Testis (tissue), 3 donors: ENCODE measurements around the gene SAMD15. TPM values are rescaled to one million over a fixed set of nuclear protein-coding genes. Genes with fewer than 3 reads are reported as not detected.
"Not testable (repeated sequence)": the region's sequence is repeated elsewhere in the genome, so short reads cannot be mapped to it uniquely, and the experiment has no call there.

Experiments used
- DNase-seq: peaks from one replicate; pipeline ENCODE4 v3.0.0-alpha.2; 2019
- H3K27ac ChIP-seq, 2 donors: fragments of 200-600 bp; sonication (generic); one replicate each; pipeline ENCODE4 v1.5.1; 2019
- H3K27me3 ChIP-seq: fragments of 200-600 bp; sonication (generic); one replicate; pipeline ENCODE4 v1.5.1; 2019
- H3K36me3 ChIP-seq: fragments of 200-600 bp; sonication (generic); one replicate; pipeline ENCODE4 v1.5.1; 2017; ENCODE audit warnings: low read depth; ENCODE audit errors: missing control alignments
- H3K4me1 ChIP-seq: fragments of 200-600 bp; sonication (generic); one replicate; pipeline ENCODE4 v1.5.1; 2019
- H3K4me3 ChIP-seq, 2 donors: fragments of 200-600 bp; sonication (generic); one replicate each; pipeline ENCODE4 v1.5.1; 2017 to 2019
- H3K9me3 ChIP-seq: fragments of 200-600 bp; sonication (generic); one replicate; pipeline ENCODE4 v1.5.1; 2017
- POLR2A ChIP-seq: fragments of 450-650 bp; IDR thresholded peaks from one replicate; pipeline ENCODE4 v1.6.1; 2017; ENCODE audit warnings: antibody characterized with exemption, mild to moderate bottlenecking, moderate library complexity
- whole genome bisulfite sequencing, 2 donors: methylation state at CpG; one replicate each; pipeline ENCODE4 v1.1.5; 2018; 5-methylcytosine and 5-hydroxymethylcytosine counted together
- intact Hi-C: fragments of 100-400 bp; cut with DNase I; formaldehyde crosslinking; loops from one replicate; pipeline ENCODE4 v1.15.1; 2023; ENCODE audit warnings: low total_unique reads
- polyA plus RNA-seq: library from polyadenylated mRNA; stranded (reverse); fragments of 350-450 nt; fragmentation: Illumina TruSeq; extraction: RNeasy Lipid Tissue Mini Kit (QIAGEN cat#74804); gene quantifications from one replicate; pipeline ENCODE4 v1.2.3, GENCODE V29; 2014; ENCODE audit warnings: low read depth, low replicate concordance; ENCODE audit not compliant: insufficient read depth
- total RNA-seq, 2 donors: library from RNA; depleted of rRNA; stranded (reverse); fragments of >200 nt; gene quantifications; one replicate each; pipeline ENCODE4 v1.2.3, GENCODE V29; 2016
- TF ChIP-seq, protein P1 (sequence below), 3 experiments: fragments of 450-650 bp in 2 of 3; fragments of 200-600 bp in 1 of 3; sonication (generic) in 1 of 3; IDR thresholded peaks; one replicate each; pipeline ENCODE4 v1.5.1; 2016 to 2019; ENCODE audit warnings: antibody characterized with exemption in 3 of 3, mild to moderate bottlenecking in 2 of 3, moderate library complexity in 1 of 3

Gene SAMD15
- total and polyA plus RNA-seq, 3 donors from 2014 or later: 9.2 to 31.3 (median 22.6) TPM

DNA sequence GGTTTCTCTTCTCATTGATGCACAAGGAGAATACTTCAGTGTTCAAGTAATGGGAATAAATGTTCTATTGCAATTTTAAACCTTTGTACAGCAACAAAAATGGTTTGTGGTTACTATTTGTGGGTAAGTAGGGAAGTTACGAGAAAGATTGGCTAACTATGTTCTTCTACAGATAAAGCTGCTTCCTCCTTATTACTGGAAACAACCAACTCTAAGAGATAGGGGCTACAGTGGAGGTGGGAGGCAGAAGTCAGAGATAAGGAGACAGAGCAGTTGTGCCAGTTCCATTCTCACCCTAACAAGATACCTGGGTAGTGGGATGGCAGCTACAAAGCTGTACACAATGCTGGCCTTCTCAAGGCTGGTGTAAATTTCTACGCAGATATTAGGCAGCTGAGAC is 30.0 kb downstream of the SAMD15 start:
- intact Hi-C loops: no loop called here
- Histone ChIP-seq H3K4me3 (no peak overlapping the region), H3K27ac (peak overlapping the region in 1 of 2 donors; percentile 9)

DNA sequence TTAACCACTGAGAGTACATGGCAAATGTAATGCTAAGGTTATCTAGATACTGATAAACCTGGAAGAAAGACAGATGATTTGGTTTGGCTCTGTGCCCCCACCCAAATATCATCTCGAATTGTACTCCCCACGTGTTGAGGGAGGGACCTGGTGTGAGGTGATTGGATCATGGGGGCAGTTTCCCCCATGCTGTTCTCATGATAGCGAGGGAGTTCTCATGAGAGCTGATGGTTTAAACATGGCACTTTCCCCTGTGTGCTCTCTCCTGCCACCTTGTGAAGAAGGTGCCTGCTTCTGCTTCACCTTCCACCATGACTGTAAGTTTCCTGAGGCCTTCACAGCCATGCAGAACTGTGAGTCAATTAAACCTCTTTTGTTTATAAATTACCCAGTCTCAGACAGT is 32.0 kb downstream of the SAMD15 start:
- Histone ChIP-seq H3K4me1 (no peaks in the 10 kb centered on the region), H3K27me3 (no peaks in the 10 kb centered on the region), H3K4me3 (no peak overlapping the region), H3K36me3 (no peaks in the 10 kb centered on the region), H3K9me3 (no peaks in the 10 kb centered on the region), H3K27ac (no peak overlapping the region)
- DNase-seq: no peak
- intact Hi-C loops: no loop called here
- 59 to 68% methylated on average over 3 of the region's 3 CpGs for WGBS, 2 donors
- TF ChIP-seq POLR2A: no peak
- TF ChIP-seq, protein P1, sequence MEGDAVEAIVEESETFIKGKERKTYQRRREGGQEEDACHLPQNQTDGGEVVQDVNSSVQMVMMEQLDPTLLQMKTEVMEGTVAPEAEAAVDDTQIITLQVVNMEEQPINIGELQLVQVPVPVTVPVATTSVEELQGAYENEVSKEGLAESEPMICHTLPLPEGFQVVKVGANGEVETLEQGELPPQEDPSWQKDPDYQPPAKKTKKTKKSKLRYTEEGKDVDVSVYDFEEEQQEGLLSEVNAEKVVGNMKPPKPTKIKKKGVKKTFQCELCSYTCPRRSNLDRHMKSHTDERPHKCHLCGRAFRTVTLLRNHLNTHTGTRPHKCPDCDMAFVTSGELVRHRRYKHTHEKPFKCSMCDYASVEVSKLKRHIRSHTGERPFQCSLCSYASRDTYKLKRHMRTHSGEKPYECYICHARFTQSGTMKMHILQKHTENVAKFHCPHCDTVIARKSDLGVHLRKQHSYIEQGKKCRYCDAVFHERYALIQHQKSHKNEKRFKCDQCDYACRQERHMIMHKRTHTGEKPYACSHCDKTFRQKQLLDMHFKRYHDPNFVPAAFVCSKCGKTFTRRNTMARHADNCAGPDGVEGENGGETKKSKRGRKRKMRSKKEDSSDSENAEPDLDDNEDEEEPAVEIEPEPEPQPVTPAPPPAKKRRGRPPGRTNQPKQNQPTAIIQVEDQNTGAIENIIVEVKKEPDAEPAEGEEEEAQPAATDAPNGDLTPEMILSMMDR (IDR thresholded peaks at IDR 0.05): no peak

More for the DNA sequence above, 30.0 kb downstream of the SAMD15 start:
- no peaks in the 10 kb centered on the region for H3K27me3 ChIP-seq
- WGBS, 2 donors: 58 to 83% methylated on average over 2 of the region's 2 CpGs
- peak; percentile 18 for DNase-seq
- no peaks in the 10 kb centered on the region for H3K9me3 ChIP-seq
- no peak for TF ChIP-seq POLR2A
- TF ChIP-seq, protein P1 (IDR thresholded peaks at IDR 0.05): no peak
- no peaks in the 10 kb centered on the region for H3K4me1 ChIP-seq
- no peaks in the 10 kb centered on the region for H3K36me3 ChIP-seq

DNA sequence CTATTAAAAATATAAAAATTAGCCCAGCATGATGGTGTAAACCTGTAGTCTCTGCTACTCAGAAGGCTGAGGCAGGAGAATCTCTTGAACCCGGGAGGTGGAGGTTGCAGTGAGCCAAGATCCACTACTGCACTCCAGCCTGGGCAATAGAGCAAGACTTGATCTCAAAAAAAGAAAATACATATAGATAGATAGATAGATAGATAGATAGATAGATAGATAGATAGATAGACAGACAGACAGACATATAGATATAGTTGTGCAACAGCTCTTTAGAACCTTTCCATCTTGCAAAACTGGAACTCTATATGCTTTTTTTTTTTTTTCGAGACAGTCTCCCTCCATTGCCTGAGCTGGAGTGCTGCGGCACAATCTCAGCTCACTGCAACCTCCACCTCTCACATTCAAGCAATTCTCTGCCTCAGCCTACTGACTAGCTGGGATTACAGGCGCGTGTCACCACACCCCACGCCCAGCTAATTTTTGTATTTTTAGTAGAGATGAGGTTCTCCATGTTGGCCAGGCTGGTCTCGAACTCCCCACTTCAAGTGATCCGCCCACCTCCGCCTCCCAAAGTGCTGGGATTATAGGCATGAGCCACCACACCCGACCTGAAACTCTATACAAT is 38.3 kb downstream of the SAMD15 start:
- intact Hi-C loops, H3K4me3 ChIP-seq, H3K27ac ChIP-seq, H3K36me3 ChIP-seq, H3K9me3 ChIP-seq, H3K4me1 ChIP-seq, DNase-seq, H3K27me3 ChIP-seq: not testable (repeated sequence)
- 97% methylated on average over 10 of the region's 10 CpGs for WGBS, 2 donors

DNA sequence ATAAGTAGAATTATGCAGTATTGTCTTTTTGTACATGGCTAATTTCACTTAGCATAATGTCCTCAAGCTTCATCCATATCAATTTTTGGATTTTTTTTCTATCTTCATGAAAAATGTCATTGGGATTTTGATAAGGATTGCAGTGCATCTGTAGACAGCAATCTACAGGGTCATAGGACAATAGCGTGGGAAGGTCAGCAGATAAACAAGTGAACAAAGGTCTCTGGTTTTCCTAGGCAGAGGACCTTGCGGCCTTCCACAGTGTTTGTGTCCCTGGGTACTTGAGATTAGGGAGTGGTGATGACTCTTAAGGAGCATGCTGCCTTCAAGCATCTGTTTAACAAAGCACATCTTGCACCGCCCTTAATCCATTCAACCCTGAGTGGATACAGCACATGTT is 38.9 kb downstream of the SAMD15 start:
- H3K27me3 ChIP-seq, H3K9me3 ChIP-seq, H3K4me3 ChIP-seq, DNase-seq, H3K36me3 ChIP-seq, H3K27ac ChIP-seq, intact Hi-C loops, H3K4me1 ChIP-seq: not testable (repeated sequence)
- 74 to 80% methylated on average over 2 of the region's 3 CpGs for WGBS, 2 donors

DNA sequence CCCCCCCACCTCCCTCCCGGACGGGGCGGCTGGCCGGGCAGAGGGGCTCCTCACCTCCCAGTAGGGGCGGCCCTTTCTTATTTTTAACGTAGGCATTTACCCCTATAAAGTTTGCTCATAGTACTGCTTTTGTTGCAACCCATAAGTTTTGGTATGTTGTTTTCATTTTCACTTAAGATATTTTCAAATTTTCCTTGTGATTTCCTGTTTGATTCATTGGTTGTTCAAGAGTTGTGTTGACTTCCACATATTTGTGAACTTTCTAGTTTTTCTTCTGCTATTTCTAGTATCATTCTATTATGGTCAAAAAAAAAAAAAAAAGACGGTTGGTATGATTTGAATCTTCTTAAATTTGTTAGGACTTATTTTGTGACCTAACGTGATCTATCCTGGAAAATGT is 39.7 kb downstream of the SAMD15 start:
- H3K4me1 ChIP-seq: no peaks in the 10 kb centered on the region
- DNase-seq: no peak
- no peak overlapping the region for H3K4me3 ChIP-seq
- WGBS, 2 donors: 85 to 91% methylated on average over 8 of the region's 8 CpGs
- no peak overlapping the region for H3K27ac ChIP-seq
- no peaks in the 10 kb centered on the region for H3K9me3 ChIP-seq
- no peak for TF ChIP-seq POLR2A
- TF ChIP-seq, protein P1 (IDR thresholded peaks at IDR 0.05): no peak
- intact Hi-C loops: no loop called here
- no peaks in the 10 kb centered on the region for H3K36me3 ChIP-seq
- no peaks in the 10 kb centered on the region for H3K27me3 ChIP-seq

DNA sequence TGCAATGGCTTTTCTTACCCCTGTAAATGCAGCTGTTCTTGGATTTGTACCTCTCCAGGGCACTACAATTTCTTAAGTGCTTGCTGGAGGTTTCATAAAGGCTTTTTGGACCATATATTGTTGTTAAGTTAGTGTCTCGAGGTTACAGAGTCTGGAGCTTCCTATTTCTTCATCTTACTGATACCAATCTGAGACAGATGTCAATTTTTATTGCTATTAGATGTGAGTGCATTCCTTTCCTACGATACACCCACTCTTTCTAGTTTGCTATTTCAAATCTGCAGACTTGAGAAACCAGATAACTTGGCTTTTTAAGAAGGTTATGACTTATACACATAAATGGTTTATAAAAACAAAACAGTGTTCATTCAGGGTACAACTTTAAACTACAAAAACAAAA is 44.0 kb downstream of the SAMD15 start:
- H3K27ac ChIP-seq: no peak overlapping the region
- DNase-seq: no peak
- TF ChIP-seq POLR2A: no peak
- TF ChIP-seq, protein P1 (IDR thresholded peaks at IDR 0.05): no peak
- 45 to 87% methylated on average over 2 of the region's 2 CpGs for WGBS, 2 donors
- intact Hi-C loops: no loop called here
- no peaks in the 10 kb centered on the region for H3K27me3 ChIP-seq
- no peaks in the 10 kb centered on the region for H3K36me3 ChIP-seq
- H3K4me3 ChIP-seq: no peak overlapping the region
- H3K9me3 ChIP-seq: no peaks in the 10 kb centered on the region
- no peaks in the 10 kb centered on the region for H3K4me1 ChIP-seq
